IPS-NIHi11 (cell line): ENCODE data around the gene ASB6.
A peak's percentile ranks its signal among the peaks of the same experiment; 100 is the strongest.

Experiments
- DNase-seq: peaks from one replicate; pipeline ENCODE4 v3.0.0; 2012; ENCODE audit warnings: mixed read lengths, low spot score

The ASB6 gene

DNA sequence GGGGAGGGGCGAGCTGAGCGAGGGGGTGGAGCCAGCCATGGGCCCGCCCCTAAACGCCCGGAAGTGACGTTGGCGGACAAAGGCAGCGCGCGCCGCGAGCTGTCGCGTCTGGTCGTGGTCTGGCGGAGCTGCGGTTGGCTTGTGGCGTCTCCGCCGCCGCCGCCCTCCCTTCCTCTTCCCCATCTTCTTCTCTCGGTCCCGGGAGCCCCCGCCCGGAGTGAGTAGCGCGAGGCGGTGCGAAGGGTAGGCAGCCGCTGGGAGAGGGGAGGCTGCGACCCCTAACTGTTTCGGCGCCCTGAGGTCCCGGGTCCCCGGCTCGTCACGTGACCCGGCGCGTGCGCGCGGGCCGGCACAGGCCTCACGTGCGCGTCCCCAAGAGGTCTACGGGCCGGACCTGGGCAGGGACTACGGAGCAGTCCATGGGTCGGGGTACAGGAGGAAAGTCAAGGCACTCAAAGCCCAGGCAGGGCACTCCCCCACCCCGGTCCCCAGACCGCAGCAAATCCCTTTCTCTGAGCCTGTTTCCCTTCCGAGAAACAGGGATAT lies 15.8 kb downstream of the ASB6 start, which contains the start of gene NTMT1:
Gene NTMT1, plus strand, starts transcription at position 85 of the 546 bp plus-strand sequence. CDS start 6,541 bp downstream, outside the sequence.
- DNase-seq: peak; percentile 94

DNA sequence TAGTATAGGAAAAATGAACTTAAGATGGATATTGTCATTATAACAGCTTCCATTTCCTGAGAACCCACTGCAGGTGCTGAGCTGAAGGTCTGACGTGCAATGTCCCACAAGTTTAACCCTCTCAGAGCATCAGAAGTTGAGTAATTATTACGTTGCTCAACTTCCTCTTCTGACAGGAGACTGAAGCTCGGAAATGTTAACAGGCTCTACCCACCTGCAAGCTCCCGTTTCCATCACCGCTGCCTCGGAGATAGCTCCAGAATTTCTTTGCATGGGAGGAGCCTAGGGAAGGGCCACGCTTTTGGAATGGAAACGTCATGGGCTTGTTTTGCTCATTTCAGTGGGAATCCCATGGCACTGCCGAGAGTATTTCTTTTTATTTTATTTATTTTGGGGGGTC lies 17.0 kb downstream of the ASB6 start:
- no peak for DNase-seq

DNA sequence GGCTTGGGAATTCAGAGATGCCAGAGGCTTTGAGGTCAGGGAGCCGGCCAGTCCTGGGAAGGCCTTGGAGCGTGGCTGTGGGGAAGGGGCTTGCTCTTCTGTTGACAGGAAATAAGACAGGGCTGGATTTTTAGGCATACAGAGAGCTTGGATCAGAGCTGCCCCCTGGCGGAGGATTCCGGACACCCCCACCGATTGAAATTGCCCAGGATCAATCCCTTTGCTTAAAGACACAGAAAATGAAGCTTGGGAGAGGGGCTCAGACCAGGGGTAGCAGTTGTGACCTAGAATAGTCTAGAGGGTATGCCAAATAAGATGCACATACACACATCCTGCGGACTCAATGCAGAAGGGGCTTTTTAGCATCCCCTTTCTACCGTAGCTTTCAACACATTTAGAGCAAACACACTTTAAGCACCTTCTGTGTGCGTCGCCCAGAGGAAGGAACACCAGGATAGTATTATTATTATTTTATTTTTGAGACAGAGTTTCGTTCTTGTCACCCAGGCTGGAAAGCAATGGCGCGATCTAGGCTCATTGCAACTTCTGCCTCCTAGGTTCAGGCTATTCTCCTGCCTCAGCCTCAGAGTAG lies 17.7 kb downstream of the ASB6 start:
- DNase-seq: peak; percentile 76

DNA sequence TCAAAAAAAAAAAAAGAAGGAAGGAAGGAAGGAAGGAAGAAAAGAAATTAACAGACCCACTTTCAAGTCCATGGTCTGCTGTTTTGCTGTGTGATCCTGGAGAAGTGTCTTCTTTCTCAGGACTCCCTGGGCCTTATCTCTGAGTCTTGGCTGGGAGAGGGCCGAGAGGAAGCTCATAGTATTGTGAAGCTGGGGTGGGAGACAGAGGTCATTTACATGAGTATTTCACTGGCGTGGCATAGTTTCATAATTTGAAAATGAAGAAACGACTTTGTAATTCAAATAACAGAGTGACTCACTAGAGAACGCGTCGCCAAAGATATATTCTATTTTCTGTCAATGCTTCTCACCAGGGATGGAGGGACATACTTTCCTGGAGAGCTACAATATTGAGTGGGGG lies 18.6 kb downstream of the ASB6 start:
- no peak for DNase-seq

DNA sequence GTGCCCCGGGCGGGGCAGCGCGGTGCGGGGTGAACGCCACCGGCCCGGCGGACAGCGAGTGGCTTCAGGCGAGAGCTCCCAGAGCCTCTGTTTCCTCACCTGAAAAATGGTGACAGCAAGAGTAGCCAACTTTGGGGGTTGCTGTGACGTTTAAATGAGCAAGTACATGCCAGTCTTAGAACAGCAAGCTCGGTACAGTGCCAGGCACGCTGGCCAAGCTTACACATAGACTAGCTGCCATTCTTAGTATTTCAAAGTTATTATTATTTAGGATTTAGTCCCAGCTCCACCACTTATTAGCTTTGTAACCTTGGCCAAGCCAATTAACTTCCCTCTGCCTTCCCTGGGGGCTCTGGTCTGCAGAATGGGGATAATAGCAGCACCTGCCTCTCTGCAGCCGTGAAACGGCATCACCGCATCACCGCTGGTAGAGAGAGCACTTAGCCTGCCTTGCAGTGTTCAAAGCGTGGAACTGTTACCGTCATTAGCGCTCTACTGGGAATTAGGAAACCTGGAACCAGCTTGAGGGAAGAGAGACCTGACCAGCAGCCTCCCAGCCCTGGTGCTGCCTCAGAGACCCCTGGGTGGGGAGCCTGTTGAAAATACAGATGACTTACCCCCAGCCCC lies 21.2 kb downstream of the ASB6 start, which contains the start of gene C9orf50:
Gene C9orf50, minus strand, starts transcription at position 433 of the 627 bp plus-strand sequence. CDS start 527 bp downstream, outside the sequence.
- no peak for DNase-seq

DNA sequence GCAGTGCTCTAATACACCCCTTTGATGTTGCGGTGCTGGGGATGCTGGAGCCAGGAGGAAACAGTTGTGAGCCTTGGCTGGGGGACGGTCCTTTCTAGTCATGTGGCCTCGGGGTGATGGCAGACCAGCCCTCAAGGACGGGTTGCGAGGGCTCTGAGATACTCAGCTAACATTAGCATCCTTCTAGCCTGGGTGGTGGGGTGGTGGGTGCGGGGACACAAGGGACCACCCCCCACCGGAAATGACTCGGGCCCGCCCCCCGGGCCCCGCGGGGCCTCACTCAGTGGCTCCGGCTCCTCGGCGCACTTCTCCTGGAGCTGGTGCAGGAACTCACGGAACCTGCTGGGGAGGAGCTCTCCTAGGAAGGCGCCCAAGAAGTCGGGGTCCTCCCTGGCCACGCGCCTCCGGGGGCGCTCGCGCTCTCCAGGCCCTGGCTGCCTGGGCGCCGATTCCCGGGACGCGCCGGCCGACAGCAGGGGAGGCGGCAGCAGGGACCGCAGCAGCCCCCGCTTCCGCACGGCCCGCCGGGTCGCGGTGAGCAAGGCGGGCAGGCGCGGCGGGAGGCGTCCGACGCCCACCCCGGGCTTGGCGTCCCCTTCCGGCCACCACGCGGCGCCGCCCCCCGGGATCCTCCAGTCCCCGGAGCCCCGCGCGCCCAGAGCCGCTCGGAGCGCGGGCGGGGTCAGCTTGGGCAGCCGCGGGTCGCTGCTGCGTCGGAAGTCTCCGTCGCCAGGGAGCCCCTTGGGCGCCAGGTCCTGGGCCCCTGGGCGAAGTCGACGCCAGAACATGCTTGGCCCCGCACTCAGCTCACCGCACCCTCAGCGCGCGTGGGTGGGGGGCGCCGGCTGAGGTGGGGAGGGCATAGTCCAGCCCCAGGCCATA lies 21.9 kb downstream of the ASB6 start:
- DNase-seq: peak; percentile 54

DNA sequence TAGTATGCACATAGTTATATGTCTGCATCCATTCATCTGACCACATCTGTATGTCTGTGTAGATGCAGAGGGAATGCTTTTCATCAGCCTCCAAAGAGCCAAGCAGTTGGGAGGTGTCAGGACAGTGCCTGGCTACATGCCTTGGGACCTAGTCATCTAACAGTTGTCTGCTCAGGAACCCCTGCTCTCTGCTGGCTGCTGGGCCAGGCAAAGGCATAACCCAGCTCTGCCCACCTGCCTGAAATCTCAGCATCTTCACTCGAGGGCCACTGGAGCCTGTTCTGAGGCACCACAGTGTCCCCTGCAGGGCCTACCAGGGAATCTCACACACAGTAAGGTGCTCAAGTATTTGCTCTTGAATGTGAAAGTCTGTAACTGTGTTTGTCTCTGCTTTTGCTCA lies 24.8 kb downstream of the ASB6 start:
- DNase-seq: peak; percentile 49

DNA sequence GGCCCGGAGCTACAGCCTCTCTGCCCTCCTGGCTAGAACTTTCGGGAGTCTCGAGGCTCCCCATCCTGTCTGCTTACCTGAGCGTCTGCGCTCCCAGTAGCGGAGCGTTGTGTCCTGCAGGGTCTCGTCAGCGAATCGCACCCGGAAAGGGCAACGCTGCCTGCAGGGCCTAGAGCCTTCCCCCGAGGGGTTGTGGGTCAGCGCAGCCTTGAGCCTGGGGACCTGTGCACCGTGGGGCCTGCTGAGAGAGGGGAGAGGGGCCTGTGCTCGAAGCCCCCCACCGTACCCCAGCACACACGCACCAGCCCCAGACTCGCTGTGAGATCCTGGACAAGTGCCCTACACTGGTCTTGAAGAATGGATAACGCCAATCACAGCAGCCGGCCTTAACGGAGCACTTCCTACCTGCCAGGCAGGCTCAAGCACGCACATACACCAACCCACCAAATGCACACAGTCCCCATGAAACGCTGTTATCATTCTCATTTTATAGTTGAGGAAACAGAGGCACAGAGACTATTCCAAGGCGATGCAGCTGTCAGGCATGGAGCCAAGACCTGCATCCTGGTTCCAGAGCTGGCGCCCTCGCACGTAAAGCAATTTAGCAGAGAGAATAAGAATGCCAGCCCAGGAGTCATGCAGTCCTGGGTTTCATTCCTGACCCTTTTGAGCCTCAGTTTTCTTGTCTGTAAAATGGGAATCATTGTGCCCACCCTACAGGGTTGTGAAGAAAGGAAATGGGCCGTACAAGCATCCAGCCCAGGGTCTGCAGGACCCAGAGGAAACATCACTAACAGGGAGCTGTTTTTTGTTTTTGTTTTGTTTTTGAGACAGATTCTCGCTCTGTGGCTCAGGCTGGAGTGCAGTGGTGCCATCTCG lies 26.3 kb downstream of the ASB6 start:
- no peak for DNase-seq

DNA sequence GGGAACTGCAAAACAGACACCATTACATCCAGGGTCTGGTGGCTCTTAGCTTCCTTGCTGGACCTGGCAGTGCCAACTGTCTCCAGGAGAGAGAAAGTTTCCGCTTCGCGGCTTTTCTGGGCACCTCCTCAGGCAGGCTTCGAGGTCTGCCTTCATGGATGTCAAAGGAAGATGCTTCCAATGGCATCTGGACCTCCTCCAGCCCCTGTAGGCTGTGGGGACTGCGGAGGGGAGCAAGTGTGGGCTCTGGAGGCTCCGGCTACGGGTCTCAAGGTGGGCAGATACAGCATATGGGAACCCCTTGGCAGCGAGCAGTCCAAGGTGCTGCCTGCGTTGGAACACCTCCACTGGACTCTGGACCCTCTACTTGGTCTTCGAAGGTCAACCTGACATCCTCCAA lies 27.0 kb downstream of the ASB6 start:
- DNase-seq: no peak

DNA sequence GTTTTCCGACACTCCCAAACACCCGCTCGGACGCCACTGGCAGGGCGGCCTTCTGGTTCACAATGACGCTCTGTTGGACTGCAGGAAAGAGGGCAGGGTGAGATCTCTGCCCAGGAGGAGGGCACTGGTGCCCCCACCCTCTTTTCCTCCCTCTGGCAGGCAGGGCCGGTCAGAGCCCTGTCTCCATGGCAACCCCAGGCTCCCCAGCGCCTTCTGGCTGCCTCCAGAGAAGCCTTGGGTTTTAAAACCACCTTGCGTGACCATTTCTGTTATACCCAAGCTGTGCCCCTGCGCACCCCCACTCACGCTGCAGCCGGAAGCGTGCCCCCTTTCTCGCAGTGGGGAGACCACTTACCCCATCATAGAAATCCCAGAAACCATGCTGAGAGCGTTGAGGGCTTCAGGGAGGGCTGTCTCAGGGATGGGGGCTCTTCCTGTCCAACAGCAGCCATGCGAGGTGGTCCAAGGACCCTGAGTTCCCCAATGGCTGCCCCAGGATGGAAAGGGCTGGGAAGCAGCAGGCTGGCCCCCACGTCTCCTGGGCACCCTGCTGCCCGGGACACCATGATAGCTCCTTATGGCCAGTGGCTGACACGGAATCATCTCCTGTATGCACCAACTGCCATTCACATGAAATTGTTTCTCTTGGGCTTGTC lies 28.3 kb downstream of the ASB6 start:
- DNase-seq: peak; percentile 66

DNA sequence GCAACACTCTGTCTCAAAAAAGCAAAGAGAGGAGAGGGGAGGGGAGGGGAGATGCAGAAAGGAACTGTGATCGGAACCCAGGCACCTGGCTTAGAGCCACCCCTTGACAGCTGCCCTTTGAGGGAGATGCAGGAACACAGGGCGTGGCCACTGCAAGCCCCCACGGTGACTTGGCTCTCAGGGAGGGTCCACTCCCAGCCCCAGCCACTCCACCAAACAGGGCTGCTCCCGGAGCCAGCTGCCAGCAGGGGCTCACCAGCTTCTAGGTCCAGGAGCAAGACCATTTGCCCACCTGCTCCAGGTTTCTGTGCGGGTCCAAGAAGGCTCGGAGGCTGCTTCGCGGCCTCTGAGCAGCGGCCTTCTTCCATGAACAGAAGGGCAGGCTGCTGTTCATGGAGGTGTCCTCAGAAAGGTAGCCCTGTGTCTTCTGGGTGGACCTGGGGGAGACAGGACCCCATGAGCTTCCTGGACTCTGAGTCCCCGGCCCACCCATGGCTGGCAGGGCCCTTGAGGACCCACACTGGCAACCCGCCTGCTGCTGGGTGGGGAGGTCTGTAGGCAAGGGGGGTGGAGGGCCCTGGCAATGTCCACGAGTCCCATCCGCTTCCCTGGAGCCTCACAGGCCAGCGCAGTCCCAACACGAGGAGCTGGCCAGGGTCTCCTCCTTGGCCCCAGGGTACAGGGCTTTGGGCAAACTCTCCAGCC lies 29.0 kb downstream of the ASB6 start:
- no peak for DNase-seq

DNA sequence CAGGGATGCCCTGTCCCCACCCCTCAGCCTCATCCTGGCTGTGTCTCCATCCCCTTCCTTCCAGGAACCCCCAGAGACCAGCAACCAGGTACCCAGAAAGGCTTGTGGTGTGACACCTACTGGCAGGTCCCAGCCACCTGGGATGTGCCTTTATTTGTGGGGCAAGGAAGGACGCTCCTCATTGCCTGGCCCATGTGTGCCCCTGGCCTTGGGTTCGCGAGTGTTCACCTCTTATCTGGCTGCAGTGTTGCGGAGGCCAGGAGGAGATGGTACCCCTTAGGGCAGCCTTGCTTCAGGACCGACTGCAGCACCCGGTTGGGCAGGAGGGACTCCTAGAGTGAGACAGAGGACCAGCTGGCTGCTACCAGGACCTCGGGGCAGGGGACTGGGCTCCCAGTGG lies 29.8 kb downstream of the ASB6 start:
- DNase-seq: no peak

DNA sequence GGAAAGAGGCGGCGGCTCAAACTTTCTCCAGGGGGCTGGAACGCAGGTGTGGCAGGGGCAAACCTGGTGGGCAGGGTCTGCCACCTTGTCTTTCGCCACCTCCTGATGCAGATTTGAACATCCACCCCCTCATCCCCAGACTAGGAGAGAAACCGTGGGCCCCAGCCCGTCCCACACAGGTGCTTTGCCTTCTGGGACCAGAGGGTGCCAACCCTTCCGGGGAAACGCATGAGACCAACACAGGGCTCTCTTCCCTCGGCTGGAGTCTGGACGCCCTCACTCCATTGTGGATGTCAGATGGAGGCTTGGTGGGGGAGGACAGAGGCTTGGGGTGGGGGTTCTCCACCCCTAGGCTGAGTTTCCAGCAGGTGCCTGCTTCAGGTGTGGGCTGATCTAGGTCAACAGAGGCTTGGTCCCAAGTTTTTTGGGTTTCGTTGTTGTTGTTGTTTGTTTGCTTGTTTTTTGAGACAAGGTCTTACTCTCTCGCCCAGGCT lies 30.6 kb downstream of the ASB6 start:
- no peak for DNase-seq

DNA sequence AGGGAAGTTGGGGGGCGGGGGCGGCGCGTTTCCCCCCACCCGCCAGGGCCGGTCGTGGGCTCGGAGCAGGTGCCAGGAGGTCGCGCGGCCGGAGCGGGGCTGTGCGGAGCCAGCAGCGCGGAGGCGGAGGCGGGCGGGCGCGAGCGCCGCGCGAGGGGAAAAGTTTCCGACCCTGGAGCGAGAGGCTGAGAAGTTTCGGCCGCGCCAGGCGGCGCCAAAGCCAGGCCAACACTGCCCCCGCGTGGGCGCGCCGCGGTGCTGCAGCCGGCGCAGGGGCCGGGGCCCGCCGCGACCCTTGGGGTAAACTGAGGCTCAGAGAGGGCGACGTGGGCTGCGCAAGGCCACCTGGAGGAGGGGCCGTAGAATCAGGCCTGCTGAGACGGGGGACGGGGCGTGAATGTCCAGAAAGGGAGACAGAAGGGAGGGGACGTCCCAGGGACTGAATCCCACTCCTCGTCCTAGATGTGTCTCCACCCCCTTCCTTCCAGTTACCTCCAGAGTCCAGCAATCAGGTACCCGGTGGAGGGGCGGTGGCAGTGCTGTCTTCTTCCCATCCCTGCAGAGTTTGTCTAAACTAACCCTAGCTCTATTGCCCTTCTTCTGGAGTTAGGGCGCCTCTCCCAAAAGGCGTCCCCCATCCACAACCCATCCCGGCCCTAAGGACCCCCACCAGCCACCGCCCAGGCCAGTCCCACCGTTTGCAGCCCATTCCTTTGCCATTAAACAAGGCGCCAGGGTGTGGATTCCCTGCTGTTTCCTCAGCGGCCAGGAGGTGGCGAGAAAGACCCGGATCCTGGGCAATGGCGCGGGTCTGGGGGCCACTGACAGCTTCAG lies 31.3 kb downstream of the ASB6 start:
- peak; percentile 86 for DNase-seq

DNA sequence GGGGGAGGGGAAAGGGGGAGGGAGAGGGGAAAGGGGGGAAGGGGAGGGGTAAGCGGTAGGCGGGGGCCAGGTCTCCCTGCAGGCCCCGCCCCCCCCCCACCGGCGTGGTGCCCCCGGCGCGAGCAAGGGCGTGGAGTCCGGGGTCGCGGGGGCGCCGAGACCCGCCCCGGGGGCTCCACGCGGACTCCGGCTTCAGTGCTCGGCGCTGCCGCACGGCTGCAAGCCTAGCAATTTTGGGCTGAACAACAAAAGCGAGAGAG lies 31.8 kb downstream of the ASB6 start:
- no peak for DNase-seq

DNA sequence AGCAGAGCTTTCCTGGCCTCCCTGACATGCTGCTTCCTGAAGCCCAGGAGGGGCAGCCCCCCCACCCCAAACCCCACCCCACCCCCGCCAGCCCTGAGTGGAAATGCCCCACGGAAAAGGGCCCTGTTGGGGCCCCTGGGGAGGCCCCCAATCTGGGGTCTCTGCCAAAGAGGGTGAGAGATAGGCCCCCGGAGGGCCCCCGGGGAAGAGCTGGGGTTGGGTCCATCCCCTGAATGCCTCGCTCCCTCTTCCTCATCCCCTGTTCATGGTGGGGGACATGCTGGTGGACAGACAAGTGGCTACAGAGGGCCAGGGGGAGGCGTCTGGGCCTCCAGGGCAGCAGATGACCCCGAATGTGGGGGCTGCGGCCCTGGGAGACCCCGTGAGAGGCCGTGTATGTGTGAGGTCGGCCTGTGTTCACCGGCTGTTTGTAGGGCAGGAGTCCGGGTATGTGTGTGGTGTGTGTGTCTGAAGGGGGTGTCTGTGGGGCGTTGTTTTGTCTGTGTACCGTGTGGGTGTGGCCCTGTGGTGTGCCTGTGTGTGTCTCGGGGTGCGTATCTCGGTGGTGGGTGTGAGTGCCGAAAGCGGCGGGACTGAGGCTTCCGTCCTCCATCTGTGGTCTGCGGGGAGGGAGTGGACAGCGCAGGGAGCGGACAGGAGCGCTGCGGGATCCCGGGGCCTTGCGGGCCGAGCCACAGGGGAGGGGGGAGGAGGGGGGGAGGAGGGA lies 32.3 kb downstream of the ASB6 start:
- peak; percentile 68 for DNase-seq

DNA sequence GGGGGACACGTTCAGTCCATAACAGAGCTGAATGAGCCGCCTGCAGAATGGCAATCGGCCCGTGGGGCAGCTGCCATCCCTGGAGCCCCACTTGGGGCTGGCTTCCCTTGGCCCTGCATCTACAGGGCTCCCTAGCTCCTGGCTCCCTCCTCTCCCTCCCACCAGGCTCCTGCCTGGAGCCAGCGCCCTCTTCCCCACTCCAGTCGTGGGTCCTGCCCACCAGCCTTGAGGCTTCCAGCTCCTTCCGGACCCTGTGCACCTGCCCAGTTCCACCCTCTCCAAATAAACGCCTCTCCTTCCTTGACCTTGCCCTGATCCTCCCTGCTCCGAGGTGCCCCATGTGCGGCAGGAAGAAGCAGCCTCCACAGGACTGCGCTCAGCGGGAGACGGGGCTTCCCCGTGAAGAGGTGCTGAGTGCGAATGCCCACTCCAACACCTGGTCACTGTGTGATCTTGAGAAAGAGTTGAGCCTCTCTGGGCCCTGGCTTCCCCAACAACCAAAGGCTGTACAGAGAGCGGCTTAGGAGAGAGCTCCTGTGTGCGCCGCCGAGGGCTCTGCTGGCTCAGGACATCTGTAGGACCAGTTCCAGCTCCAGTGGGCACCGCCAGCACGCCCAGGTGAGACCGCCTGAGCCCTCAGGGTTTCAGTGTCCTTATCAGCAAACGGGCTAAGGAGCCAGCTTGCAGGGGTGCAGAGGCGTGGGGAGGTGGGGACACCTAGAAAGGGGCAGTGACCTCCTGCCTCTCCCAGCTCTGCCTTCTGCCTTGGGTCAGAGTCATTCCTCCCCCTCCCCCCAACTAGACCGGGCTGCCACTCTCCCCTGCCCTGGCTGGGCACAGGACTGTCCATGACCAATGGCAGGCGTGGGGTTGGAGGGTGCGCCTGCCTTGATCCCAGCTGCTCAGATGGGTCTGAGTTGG lies 33.1 kb downstream of the ASB6 start:
- no peak for DNase-seq

DNA sequence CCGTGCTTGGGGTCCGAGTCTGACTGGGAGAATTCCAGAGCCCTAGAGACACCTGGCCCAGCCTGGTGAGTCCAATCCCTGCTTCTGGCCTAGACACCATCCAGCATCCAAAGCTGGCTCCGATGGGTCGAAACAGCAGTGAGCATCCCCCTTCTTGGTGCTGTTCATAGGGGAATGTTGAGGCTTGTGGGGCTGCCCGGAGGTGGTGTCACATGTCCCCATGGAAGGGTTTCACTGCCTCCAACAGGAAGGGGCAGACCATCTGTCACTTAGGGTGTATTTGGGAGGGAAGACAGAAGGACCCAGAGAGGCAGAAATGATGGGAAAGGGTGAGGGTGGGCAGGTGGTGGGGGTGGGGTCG lies 34.9 kb downstream of the ASB6 start:
- DNase-seq: no peak
